Mesodermal cell (in vitro differentiated cells): ENCODE measurements around the gene SHISA6.

ENCODE experiments used
- H3K27ac ChIP-seq: 2 replicates; pipeline ENCODE4 v1.7.0; 2013; ENCODE audit warnings: mild to moderate bottlenecking, low read depth, low read length, moderate library complexity; ENCODE audit not compliant: severe bottlenecking
- H3K36me3 ChIP-seq: 2 replicates; pipeline ENCODE4 v1.7.1; 2013; ENCODE audit warnings: mild to moderate bottlenecking, low read length, moderate library complexity; ENCODE audit not compliant: control insufficient read depth, insufficient read depth
- H3K4me1 ChIP-seq: one replicate; pipeline ENCODE4 v1.7.1; 2013; ENCODE audit warnings: mild to moderate bottlenecking, low read length; ENCODE audit not compliant: insufficient read depth, control insufficient read depth, poor library complexity, severe bottlenecking
- H3K4me3 ChIP-seq: 2 replicates; pipeline ENCODE4 v1.7.0; 2013; ENCODE audit warnings: low read length, control low read depth, mild to moderate bottlenecking; ENCODE audit not compliant: insufficient read depth, poor library complexity, severe bottlenecking; ENCODE audit errors: extremely low read depth
- H3K9me3 ChIP-seq: 2 replicates; pipeline ENCODE4 v1.7.1; 2013; ENCODE audit warnings: mild to moderate bottlenecking, low read length, moderate library complexity; ENCODE audit not compliant: control insufficient read depth
- WGBS, 2 experiments: methylation state at CpG; one replicate each; pipeline ENCODE4 v1.1.5; 2013; ENCODE audit warnings: missing lambda C conversion rate in 2 of 2; ENCODE audit not compliant: insufficient coverage in 2 of 2; 5-methylcytosine and 5-hydroxymethylcytosine counted together

SHISA6 gene

GRCh38 chr17:11383157-11383556 lies 142.1 kb downstream of the SHISA6 start:
- Histone ChIP-seq H3K4me3 (no peak overlapping the region), H3K27ac (no peak overlapping the region), H3K9me3 (no peaks in the 10 kb centered on the region), H3K4me1 (no peaks in the 10 kb centered on the region), H3K36me3 (no peaks in the 10 kb centered on the region)
- WGBS, 2 experiments, result 79 to 92% methylated on average over 3 to 5 of the region's 5 CpGs

- Histone ChIP-seq H3K27ac (no peak overlapping the region), H3K9me3 (no peaks in the 10 kb centered on the region), H3K36me3 (no peaks in the 10 kb centered on the region), H3K4me1 (no peaks in the 10 kb centered on the region), H3K4me3 (no peak overlapping the region)
- WGBS, 2 experiments, result 92 to 100% methylated on average over 3 of the region's 3 CpGs
Observed at GRCh38 chr17:11384131-11384530, 143.1 kb downstream of the SHISA6 start.

GRCh38 chr17:11387610-11388009 lies 146.6 kb downstream of the SHISA6 start:
- H3K9me3 ChIP-seq, result no peaks in the 10 kb centered on the region
- WGBS, 2 experiments, result 77 to 83% methylated on average over 1 of the region's 2 CpGs
- no peak overlapping the region for H3K4me3 ChIP-seq
- H3K27ac ChIP-seq, result no peak overlapping the region
- H3K4me1 ChIP-seq, result no peaks in the 10 kb centered on the region
- no peaks in the 10 kb centered on the region for H3K36me3 ChIP-seq

- H3K4me3 ChIP-seq, result no peak overlapping the region
- no peaks in the 10 kb centered on the region for H3K9me3 ChIP-seq
- H3K27ac ChIP-seq, result no peak overlapping the region
- 88 to 91% methylated on average over 5 to 6 of the region's 6 CpGs for WGBS, 2 experiments
- no peaks in the 10 kb centered on the region for H3K36me3 ChIP-seq
- H3K4me1 ChIP-seq, result no peaks in the 10 kb centered on the region
Observed at GRCh38 chr17:11388054-11388453, 147.0 kb downstream of the SHISA6 start.

- no peak overlapping the region for H3K4me3 ChIP-seq
- no peak overlapping the region for H3K27ac ChIP-seq
- no peaks in the 10 kb centered on the region for H3K36me3 ChIP-seq
- WGBS, 2 experiments, result 75 to 92% methylated on average over 1 of the region's 2 CpGs
- H3K4me1 ChIP-seq, result no peaks in the 10 kb centered on the region
- no peaks in the 10 kb centered on the region for H3K9me3 ChIP-seq
Observed at GRCh38 chr17:11389583-11389982, 148.6 kb downstream of the SHISA6 start.

- Histone ChIP-seq H3K36me3 (no peaks in the 10 kb centered on the region), H3K4me3 (no peak overlapping the region), H3K4me1 (no peaks in the 10 kb centered on the region), H3K9me3 (no peaks in the 10 kb centered on the region), H3K27ac (no peak overlapping the region)
- WGBS, 2 experiments, result 64 to 80% methylated on average over 2 of the region's 4 CpGs
Observed at GRCh38 chr17:11391134-11391533, 150.1 kb downstream of the SHISA6 start.

- peaks cover 23% of the 10 kb centered on the region for H3K9me3 ChIP-seq
- peak overlapping the region; percentile 77 for H3K27ac ChIP-seq
- no peak overlapping the region for H3K4me3 ChIP-seq
- no peaks in the 10 kb centered on the region for H3K36me3 ChIP-seq
- WGBS, 2 experiments, result 84 to 90% methylated on average over 3 to 6 of the region's 8 CpGs
- H3K4me1 ChIP-seq, result peaks cover 15% of the 10 kb centered on the region
Observed at GRCh38 chr17:11404431-11405276, 163.6 kb downstream of the SHISA6 start.

- WGBS, 2 experiments, result 83 to 94% methylated on average over 1 to 2 of the region's 3 CpGs
- peaks cover 15% of the 10 kb centered on the region for H3K4me1 ChIP-seq
- H3K27ac ChIP-seq, result no peak overlapping the region
- peaks cover 11% of the 10 kb centered on the region for H3K9me3 ChIP-seq
- no peak overlapping the region for H3K4me3 ChIP-seq
- no peaks in the 10 kb centered on the region for H3K36me3 ChIP-seq
Observed at GRCh38 chr17:11406716-11407115, 165.7 kb downstream of the SHISA6 start.

GRCh38 chr17:11412654-11413053 lies 171.6 kb downstream of the SHISA6 start:
- Histone ChIP-seq H3K27ac (no peak overlapping the region), H3K9me3 (no peaks in the 10 kb centered on the region), H3K4me1 (no peaks in the 10 kb centered on the region), H3K36me3 (no peaks in the 10 kb centered on the region), H3K4me3 (no peak overlapping the region)
- 100% methylated on average over 1 of the region's 6 CpGs; no CpG with 5 or more reads in 1 of the 2 experiments for WGBS, 2 experiments

- Histone ChIP-seq H3K27ac (no peak overlapping the region), H3K36me3 (no peaks in the 10 kb centered on the region), H3K4me3 (no peak overlapping the region), H3K4me1 (no peaks in the 10 kb centered on the region), H3K9me3 (no peaks in the 10 kb centered on the region)
- WGBS, 2 experiments, result 88 to 100% methylated on average over 1 of the region's 3 CpGs
Observed at GRCh38 chr17:11418342-11418741, 177.3 kb downstream of the SHISA6 start.

- Histone ChIP-seq H3K9me3 (no peaks in the 10 kb centered on the region), H3K4me1 (no peaks in the 10 kb centered on the region), H3K36me3 (no peaks in the 10 kb centered on the region), H3K27ac (no peak overlapping the region), H3K4me3 (no peak overlapping the region)
- 88 to 93% methylated on average over 3 to 6 of the region's 6 CpGs for WGBS, 2 experiments
Observed at GRCh38 chr17:11430751-11431150, 189.7 kb downstream of the SHISA6 start.
